GM12874 (cell line): Measurements from ENCODE around the gene TBC1D21.

Source experiments
- TF ChIP-seq, protein P1 (sequence below): IDR thresholded peaks from 2 replicates; pipeline ENCODE4 v1.5.1; 2011; ENCODE audit warnings: low read depth, mild to moderate bottlenecking, control low read depth, low read length, moderate library complexity; ENCODE audit not compliant: insufficient read depth

TBC1D21 gene

DNA sequence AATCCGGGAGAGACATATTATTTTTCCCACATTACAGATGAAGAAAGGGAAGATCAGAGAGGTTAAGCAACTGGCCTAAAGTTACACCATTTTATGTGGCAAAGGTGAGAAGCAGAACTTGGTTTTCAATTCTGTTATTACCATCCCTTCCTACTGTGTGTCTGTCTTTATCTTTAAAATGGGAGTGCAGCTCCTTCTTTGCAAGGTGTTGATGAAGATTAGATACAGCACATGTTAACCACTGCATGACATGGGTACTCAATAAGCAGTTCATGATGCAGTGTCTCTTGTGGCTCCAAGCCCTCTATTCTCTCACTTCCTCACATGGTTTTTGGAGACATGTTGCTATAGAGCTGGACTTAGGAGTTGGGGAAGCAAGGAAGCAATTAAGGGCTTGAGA, 23.1 kb upstream of the TBC1D21 start:
- TF ChIP-seq, protein P1, sequence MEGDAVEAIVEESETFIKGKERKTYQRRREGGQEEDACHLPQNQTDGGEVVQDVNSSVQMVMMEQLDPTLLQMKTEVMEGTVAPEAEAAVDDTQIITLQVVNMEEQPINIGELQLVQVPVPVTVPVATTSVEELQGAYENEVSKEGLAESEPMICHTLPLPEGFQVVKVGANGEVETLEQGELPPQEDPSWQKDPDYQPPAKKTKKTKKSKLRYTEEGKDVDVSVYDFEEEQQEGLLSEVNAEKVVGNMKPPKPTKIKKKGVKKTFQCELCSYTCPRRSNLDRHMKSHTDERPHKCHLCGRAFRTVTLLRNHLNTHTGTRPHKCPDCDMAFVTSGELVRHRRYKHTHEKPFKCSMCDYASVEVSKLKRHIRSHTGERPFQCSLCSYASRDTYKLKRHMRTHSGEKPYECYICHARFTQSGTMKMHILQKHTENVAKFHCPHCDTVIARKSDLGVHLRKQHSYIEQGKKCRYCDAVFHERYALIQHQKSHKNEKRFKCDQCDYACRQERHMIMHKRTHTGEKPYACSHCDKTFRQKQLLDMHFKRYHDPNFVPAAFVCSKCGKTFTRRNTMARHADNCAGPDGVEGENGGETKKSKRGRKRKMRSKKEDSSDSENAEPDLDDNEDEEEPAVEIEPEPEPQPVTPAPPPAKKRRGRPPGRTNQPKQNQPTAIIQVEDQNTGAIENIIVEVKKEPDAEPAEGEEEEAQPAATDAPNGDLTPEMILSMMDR: no peak

DNA sequence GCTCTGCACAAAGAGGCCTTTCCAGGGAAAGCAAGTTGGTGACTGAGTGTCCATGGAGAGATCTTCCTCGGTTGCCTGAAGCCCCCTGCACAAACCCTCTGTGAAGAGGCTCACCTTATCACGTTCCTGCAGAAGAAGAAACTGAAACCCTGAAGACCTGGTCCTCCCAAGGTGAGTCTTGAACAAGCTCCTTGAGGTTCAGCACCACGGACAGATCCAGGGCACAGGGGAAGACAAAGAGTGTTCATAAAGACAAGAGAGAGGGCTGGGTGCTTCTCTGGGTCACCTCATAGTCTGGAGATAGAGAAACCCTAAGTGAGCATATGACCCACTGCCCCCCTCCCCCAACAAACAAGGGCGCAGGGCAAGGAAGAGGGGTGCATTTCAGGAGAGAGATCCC, 21.7 kb upstream of the TBC1D21 start:
- TF ChIP-seq, protein P1: no peak

DNA sequence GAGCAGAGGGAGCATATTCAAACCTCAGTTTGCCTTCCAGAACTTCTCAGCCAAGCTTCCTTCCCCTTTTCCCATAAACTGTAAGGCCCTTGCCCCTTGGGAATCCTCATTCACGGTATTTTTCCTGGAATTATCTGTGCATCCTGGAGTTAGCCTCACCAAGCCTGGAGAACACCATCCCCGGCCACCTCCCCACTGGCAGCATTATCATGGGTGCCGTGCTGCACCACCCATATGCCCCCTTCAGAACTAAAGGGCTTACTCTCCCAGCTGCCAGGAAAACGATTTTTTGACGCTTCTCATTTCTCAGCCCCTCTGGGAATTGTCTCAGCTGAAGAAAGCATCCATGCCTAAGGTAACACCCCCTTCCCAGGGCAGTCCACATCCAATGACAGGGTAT, 20.9 kb upstream of the TBC1D21 start:
- TF ChIP-seq, protein P1: no peak

DNA sequence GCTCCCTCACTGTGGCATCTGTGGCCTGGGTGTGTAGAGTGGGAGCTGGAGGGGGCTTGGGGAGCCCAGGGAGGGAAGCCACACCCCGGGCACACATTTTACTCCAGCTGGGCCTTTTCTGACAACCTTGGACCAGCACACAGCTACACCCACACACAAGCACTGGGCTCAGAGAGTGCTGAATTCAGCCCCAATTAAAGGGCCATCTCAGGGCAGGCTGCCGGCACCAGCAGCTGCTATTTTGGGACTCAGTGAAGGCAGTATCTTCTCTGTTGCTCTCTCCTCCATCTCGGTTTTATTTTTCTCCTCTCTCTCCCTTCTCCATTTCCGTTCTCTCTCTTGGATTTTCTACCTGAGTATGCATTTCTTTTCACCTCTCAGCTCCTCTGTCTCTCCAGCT, 19.1 kb upstream of the TBC1D21 start:
- TF ChIP-seq, protein P1: no peak

DNA sequence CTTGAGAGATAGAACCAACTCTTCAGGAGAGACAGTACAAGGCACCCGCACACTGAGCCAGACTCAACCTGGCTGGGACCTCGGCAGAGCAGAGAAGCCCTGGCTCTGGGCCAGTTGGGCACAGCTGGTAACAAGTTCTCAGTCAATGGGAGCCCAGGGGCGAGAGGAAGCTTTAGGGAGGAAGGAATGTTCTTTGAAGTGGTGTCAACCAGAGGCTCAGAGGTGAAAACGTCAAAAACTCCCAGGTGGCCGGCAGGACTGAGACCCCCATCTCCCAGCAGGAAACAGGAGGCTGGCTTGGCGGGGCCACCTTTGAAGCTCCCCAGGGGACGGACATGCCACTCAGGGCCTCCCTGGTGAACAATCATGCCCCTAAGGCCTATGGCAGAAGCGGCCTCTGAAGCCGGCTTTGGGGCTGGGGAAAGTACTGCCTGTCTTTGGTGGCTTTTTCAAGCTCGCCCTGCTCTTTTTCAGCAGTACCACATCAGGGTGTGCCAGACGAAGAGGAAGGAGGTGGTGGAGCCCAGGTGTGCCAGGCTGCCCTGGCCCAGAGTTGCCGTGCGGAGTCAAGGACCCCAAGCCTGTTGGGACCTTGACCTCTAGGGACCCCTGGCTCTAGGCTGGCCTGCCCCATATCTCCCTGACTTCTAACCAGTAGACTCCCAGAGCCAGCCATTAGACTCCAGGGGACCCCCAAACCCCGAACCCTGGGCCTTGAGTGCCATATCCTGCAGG, 16.7 kb upstream of the TBC1D21 start:
- TF ChIP-seq, protein P1: no peak

DNA sequence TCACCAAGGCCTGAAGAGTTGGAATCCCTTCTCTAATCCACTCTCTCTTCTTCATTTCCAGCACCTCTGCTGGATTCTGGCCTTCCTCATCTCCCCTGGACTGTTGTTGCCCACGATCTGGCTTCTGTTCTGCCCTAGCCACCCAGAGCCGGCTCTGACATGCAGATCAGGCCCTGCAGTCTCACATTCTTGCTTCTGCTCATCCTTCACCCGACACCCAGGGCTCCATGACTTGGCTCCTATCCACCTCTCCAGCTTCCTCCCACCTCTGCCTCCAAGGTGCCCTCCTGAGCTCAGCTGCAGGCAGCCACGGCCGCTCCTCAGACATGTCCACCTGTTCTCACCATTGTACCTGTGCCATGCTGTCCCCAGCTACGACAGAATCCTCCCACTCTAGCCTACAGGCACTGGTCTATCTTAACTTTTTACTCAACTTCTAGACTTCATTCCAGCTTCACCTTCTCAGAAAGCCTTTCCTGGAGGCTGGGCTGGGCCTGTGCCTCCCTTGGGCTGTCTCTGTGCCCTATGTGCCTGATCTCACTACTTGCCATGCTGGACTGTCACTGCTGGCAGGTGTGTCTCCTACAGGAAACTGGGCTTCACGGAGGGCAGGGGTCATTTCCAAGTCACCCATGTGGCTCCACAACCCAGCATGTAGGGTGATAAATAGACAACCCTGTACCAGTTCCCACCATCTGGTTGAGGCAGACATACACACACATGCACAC, 16.0 kb upstream of the TBC1D21 start:
- TF ChIP-seq, protein P1: no peak

DNA sequence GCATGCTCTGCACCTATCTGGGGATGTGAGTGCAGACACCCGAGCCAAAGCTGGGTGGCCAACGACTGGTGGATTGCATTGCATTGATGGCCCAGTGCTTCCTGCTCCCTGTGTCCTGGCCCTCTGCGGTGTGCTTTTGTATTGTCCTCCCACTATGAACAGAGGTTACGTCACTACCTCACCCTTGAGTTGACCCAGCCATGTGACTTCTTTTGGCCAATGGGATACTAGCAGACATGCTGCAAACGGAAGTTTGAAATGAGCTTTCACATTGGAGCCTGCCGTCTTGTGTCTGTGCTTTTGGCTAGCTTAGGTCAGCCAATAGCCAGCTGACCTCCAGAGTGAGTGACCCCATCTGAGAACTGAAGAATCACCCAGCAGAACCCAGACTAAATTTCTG, 15.3 kb upstream of the TBC1D21 start:
- TF ChIP-seq, protein P1: no peak
